Hippocampal formation (tissue), 2 donors: ENCODE results near the gene CACFD1.
A peak's percentile ranks its signal among the peaks of the same experiment; 100 is the strongest.

Experiments
- DNase-seq, 2 donors: peaks; one replicate each; lab custom pipeline; 2025; lab: John Stamatoyannopoulos, UW

CACFD1 gene

DNA sequence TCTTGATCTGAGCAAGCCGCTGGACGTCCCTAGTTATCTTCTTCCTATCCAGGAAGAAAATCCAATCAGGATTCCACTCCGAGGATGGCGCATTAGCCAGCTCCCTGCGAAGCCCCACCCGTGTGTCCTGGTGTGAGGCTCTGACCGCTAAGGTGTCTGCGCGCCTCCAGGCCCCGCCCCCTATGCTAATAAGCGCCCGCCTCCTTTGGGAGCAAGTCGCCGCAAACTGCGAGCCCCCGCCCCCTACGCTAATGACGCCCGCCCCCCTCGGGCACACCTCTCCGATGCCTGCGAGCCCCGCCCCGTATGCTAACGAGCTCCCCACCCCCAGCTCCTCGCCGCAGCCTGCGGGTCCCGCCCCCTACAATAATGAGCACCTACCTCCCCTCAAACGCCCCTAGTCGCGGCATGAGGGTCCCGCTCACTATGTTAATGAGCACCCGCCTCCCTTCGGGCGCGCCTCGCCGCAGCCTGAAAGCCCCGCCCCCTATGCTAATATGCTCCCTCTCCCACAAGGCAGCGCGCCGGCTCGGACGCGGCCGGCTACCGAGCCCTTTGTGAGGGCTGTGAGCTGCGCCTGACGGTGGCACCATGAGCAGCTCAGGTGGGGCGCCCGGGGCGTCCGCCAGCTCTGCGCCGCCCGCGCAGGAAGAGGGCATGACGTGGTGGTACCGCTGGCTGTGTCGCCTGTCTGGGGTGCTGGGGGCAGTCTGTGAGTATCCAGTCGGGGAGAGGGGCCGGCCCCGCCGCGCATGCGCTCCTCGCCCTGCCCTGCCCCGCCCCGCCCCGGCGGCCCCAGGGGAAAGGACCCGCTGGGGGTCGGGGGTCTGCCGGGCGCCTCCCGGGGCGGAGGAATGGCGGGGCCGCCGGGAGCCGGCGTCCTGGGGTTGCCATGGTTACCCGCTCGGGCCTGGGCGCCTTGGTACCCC is at the start of gene CACFD1:
TSS of gene CACFD1 (plus strand) at position 503 of the 929 bp plus-strand sequence. CDS start at position 592, 89 bp downstream.
- DNase-seq, result peak; percentile 96 to 97

- no peak for DNase-seq
Measured at GRCh38 chr9:133415170-133415569, 44.6 kb upstream of the CACFD1 start.

GRCh38 chr9:133417541-133418461 is 42.0 kb upstream of the CACFD1 start, which contains the start of gene REXO4:
TSS of gene REXO4 (minus strand) at chr9:133418010. CDS start at chr9:133417844, 166 bp downstream.
- peak; percentile 75 to 78 for DNase-seq

DNA sequence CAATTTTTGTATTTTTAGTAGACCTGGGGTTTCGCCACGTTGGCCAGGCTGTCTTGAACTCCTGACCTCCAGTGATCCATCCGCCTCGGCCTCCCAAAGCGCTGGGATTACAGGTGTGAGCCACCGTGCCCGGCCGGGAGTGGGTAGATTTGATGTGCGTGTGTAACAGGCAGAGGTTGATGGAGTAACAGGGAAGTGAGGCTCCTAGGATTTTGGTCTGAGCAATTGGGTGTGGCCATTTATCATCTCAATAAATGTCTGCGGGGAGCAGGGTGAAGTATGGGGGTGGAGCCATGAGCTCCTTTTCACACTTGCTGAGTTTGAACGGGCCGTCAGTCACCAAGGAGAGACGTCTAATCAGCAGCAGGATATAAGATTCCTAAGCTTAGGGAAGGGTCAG is 40.8 kb upstream of the CACFD1 start:
- no peak for DNase-seq

- no peak for DNase-seq
Measured at GRCh38 chr9:133420392-133420827, 39.4 kb upstream of the CACFD1 start.

- DNase-seq, result no peak
Measured at GRCh38 chr9:133421615-133422542, 37.9 kb upstream of the CACFD1 start, which contains the start of gene ADAMTS13. TSS of gene ADAMTS13 (plus strand) at chr9:133422367. CDS start at chr9:133422444, 77 bp downstream.

DNA sequence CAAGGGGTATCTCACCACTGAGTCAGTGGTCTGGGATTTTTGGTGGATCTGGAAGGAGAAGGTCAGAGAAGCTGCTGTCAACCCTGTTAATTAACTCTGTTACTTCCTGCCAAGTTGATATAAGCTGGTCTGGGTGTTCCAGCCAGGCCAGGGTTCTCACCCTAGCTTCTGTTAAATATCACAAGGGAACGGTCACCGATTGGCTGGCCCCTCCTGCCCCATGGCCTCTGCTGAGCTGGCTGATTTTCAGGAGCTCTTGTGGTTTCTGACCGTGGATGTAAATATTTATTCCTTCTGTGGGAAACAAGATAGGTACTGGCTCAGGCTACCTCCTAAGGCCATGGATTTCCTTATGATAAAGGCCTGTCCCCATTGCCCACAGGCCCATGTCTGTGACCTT is 36.6 kb upstream of the CACFD1 start:
- no peak for DNase-seq

GRCh38 chr9:133424187-133424586 is 35.6 kb upstream of the CACFD1 start:
- DNase-seq, result no peak

DNA sequence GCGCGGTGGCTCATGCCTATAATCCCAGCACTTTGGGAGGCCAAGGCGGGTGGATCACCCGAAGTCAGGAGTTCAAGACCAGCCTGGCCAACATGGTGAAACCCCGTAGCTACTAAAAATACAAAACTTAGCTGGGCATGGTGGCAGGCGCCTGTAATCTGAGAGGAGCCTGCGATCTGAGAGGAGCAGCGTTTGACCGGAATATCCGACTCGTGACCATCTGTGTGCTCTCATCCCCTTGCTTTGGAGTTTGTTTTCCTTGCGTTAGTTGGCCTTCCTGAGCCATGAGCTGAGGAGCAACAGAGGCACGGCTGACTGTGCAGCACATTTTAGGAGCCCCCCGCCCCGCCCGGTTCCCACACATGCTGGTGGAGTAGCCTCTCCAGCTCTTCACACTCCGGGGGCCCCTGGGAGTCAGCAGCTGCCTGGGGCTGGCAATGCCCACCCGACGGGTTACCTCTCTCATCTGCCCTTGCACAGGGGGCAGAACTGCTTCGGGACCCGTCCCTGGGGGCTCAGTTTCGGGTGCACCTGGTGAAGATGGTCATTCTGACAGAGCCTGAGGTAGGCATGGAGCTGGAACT is 34.6 kb upstream of the CACFD1 start:
- DNase-seq, result no peak

GRCh38 chr9:133426011-133426410 is 33.8 kb upstream of the CACFD1 start:
- no peak for DNase-seq

DNA sequence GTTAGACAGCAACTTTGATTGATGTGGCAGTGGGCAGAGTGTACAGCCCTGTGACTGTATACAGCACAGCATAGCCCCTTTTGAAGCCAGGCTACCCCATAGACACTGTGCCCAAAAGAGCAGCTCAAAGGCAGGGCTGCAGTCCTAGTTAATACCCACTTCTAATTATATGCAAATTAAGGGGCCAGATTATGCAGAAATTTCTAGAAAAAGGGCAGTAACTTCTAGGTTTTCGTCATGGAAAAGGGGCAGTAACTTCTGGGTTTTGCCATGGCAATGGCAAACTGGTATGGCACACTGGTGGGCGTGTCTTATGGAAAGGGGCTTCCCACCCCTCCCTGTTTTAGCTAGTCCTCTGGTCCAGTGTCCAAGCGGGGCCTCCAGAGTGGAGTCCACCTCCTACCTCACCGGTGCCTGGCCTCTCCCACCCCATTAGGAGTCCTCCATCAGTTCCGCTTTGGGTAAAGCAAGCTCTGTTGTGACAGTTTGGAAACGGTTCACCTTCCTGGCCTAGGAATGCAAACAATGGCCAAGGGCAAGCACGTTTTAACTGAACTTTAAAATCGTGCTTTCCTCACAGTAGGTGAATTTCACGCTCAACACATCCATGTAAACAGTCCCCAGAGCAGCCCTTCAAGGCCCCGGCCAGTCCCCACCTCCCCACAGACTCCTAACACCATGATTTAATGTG is 32.0 kb upstream of the CACFD1 start:
- no peak for DNase-seq

DNA sequence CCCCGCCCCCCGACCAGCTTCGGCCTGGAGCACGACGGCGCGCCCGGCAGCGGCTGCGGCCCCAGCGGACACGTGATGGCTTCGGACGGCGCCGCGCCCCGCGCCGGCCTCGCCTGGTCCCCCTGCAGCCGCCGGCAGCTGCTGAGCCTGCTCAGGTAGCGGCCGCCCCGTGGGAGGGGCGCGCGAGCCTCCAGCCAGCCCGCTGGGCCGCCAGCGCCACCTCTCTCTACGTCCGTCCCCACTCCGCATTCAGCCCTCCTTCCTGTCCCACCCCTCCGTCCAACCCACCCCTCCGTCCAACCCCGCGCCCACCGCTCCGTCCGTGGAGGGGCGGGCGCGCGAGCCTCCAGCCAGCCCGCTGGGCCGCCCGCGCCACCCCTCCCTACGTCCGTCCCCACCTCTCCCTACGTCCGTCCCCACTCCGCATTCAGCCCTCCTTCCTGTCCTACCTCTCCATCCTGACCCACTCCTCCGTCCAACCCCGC is 31.1 kb upstream of the CACFD1 start:
- DNase-seq, result no peak

DNA sequence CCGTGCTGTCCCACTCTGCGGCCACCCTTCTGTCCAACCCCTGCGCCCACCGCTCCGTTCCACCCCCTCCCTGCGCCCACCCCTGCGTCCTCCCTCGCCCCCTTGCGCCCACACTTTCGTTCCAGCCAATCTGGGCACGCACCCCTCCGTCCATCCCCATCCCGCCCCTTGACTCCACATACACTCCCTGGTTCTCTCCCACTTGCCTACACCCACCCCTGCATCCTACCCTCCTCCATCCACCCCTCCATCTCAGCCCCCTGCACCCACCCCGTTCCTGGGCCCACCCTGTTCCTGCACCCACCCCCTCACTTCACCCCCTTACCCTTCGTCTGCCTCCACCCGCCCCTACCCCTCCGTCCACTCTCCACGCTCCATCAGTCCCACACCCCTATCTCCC is 30.6 kb upstream of the CACFD1 start:
- no peak for DNase-seq

DNA sequence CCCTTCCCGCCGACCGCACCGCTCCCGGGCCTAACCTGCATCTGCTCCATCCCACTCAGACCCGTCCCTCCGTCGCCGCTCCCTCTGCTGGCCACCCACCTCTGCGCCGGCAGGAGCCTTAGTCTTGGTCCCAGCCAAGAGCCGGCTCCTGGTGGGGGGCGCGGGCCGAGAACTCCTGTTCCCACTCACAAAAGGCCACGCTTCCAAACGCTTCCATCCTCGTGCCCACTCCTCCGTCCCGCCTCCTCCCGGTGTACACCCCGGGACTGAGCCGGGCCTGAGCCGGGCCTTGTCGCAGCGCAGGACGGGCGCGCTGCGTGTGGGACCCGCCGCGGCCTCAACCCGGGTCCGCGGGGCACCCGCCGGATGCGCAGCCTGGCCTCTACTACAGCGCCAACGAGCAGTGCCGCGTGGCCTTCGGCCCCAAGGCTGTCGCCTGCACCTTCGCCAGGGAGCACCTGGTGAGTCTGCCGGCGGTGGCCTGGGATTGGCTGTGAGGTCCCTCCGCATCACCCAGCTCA is 30.1 kb upstream of the CACFD1 start:
- DNase-seq, result no peak

DNA sequence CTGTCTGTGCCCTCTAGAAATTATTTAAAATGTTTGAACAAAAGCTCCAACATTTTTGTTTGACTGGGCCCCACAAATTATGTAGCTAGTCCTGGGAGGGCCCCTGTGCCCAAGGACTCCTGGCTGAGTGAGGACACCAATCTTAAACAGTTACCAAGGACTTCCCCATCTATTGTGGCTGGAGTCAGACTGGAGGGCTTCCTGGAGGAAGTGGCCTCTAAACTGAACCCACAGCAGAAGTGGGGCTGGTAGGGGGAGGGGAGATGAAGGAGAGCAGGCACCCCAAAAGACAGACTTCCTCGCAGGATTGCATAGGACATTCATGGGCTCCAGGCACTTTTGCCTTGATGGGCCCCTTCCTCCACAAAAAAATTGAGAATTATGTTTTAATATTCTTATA is 29.5 kb upstream of the CACFD1 start:
- DNase-seq, result no peak

- no peak for DNase-seq
Measured at GRCh38 chr9:133433351-133433843, 26.4 kb upstream of the CACFD1 start.

- DNase-seq, result no peak
Measured at GRCh38 chr9:133436681-133437080, 23.1 kb upstream of the CACFD1 start.

DNA sequence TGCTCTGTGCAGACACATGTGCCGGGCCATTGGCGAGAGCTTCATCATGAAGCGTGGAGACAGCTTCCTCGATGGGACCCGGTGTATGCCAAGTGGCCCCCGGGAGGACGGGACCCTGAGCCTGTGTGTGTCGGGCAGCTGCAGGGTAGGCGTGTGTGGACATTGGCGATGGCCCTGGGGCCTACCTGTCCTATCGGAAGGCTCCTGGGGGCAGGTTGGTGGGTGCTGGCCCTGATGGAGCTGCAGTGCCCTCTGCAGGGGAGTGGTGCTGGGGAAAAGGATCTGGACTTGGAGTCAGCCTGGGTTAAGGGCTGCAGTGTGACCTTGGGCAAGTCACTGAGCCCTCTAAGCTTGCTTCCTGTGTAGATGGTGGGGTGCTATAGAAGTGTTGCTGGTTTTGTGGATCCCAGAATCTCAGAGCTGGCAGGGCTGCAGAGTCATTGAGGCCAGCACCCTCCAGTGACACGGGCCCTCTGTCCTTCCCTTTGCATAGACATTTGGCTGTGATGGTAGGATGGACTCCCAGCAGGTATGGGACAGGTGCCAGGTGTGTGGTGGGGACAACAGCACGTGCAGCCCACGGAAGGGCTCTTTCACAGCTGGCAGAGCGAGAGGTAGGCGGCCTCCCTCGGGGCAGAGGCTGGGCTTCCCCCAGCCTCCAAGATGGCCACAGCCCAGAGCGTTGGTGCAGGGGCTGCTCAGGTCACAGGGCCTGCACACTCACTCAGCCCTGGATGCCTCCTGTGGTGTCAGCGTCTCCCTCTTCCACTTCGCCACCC is 21.8 kb upstream of the CACFD1 start:
- DNase-seq, result no peak

DNA sequence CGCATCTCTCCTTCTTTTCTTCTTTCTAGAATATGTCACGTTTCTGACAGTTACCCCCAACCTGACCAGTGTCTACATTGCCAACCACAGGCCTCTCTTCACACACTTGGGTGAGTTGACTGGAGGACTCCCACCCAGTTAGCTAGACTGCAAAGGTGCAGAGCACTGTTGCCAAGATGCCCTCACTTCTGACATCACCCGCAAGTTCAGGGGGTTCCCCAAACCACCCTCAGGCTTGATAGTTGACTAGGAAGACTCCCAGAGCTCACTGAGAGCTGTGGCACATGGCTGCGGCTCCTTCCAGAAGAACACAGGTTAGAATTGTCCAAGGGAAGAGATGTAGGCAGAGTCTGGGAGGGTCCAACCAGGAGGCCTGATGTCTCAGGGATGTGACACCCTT is 20.4 kb upstream of the CACFD1 start:
- no peak for DNase-seq
